Stimulated activated naive B cell treated with anti-CD40 and anti-IgM and Interleukin-4, amounts not matched to agents 10 μg/mL and 1 μg/mL and 100 μg/mL, for 72 hours (primary cell): Measurements from ENCODE around the gene MANSC4.
A peak's percentile ranks its signal among the peaks of the same experiment; 100 is the strongest.

Experiments
- ATAC-seq, 2 donors: fragments of 150-1000 bp; cut with Tn5 transposase; replicated peaks; 2 replicates each; pipeline ENCODE4 v1.10.0; 2021; ENCODE audit warnings: moderate library complexity in 1 of 2
- DNase-seq: peaks from one replicate; pipeline ENCODE4 v3.0.0; 2021
- H3K27ac Mint-ChIP-seq: one replicate; pipeline ENCODE4 v1.8.0; 2022; ENCODE audit warnings: mild to moderate bottlenecking, mixed read lengths
- H3K27me3 Mint-ChIP-seq, 2 donors: one replicate each; pipeline ENCODE4 v1.8.0; 2022; ENCODE audit warnings: mixed read lengths in 2 of 2
- H3K36me3 Mint-ChIP-seq, 2 donors: one replicate each; pipeline ENCODE4 v1.8.0; 2022; ENCODE audit warnings: mixed read lengths in 2 of 2, mild to moderate bottlenecking in 1 of 2
- H3K4me1 Mint-ChIP-seq, 2 donors: one replicate each; pipeline ENCODE4 v1.8.0; 2022; ENCODE audit warnings: mixed read lengths in 2 of 2, mild to moderate bottlenecking in 1 of 2
- H3K4me3 Mint-ChIP-seq, 2 donors: one replicate each; pipeline ENCODE4 v1.8.0; 2022; ENCODE audit warnings: mild to moderate bottlenecking in 2 of 2, mixed read lengths in 2 of 2, moderate library complexity in 1 of 2
- H3K9me3 Mint-ChIP-seq, 2 donors: one replicate each; pipeline ENCODE4 v1.8.0; 2022; ENCODE audit warnings: mixed read lengths in 2 of 2, mild to moderate bottlenecking in 1 of 2

MANSC4 gene

DNA sequence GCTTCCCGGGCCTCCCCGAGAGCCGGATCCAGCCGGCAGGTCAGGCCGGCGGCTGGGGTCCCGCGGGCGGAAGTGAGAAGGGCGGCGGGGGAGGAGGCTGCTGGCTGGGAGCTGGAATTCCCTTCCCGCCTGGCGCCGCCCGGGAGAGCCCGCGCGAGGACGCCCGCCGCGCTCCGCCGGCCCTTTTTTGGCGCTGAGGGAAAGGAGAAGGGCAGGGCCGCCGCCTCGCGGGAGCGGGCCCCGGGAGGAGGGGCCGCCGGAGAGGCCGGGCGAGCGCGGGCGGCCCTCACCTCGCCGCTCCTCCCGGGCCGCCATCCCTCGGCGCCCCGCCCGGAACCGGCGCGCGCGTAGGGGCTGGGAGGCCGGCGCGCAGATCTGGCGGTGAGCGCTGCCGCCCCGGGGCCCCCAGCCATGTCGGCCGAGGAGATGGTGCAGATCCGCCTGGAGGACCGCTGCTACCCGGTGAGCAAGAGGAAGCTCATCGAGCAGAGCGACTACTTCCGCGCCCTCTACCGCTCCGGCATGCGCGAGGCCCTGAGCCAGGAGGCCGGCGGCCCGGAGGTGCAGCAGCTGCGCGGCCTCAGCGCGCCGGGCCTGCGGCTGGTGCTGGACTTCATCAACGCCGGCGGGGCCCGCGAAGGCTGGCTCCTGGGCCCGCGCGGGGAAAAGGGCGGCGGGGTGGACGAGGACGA lies at the start of gene MANSC4, which contains the start of gene KLHL42:
Gene MANSC4, minus strand, starts transcription at position 317 of the 692 bp plus-strand sequence. CDS start 8,960 bp downstream, outside the sequence.
Gene KLHL42, plus strand, starts transcription at position 314 of the 692 bp plus-strand sequence. Its CDS starts 98 bp downstream, at position 412.
- Mint-ChIP-seq H3K4me1 (peaks cover 15 to 21% of the 10 kb centered on the region in 2 donors), H3K27me3 (no peaks in the 10 kb centered on the region), H3K4me3 (peak within 1 kb of the TSS; percentile 82 to 85), H3K36me3 (peaks cover 11 to 18% of the 10 kb centered on the region in 2 donors), H3K9me3 (no peaks in the 10 kb centered on the region), H3K27ac (peak within 1 kb of the TSS; percentile 85)
- peak; percentile 67 for DNase-seq
- ATAC-seq: peak; percentile 85 to 88

GRCh38 chr12:27828196-27828595 lies 48.2 kb upstream of the MANSC4 start:
- Mint-ChIP-seq H3K27ac (no peak overlapping the region), H3K4me1 (peaks cover 0 to 1% of the 10 kb centered on the region in 2 donors), H3K4me3 (no peak overlapping the region), H3K9me3 (no peaks in the 10 kb centered on the region), H3K36me3 (no peaks in the 10 kb centered on the region), H3K27me3 (peaks cover 15% of the 10 kb centered on the region in 2 donors)
- DNase-seq: no peak
- ATAC-seq: no peak

DNA sequence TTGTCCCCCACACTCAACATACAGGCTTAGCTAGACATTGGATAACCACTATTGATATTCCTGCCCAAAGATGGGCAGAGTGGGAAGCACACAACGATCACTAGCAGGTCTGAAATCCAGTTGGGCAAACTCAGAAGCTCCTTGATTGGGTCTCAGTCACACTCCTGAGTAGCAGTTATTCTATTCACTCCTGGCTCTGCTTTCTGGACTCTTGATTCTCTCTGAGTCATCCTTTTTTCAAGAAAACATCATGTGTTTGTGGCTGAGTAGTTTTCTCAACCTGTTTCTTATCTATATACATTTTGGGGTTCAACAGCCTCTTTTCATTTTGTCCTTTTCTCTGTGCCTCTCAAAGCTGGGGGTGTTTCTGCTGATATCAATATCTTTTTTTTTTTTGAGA lies 46.0 kb upstream of the MANSC4 start:
- DNase-seq (no peak), ATAC-seq (no peak)
- H3K9me3 Mint-ChIP-seq: no peaks in the 10 kb centered on the region
- H3K36me3 Mint-ChIP-seq: no peaks in the 10 kb centered on the region
- H3K27ac Mint-ChIP-seq: no peak overlapping the region
- no peak overlapping the region for H3K4me3 Mint-ChIP-seq
- peaks cover 4 to 5% of the 10 kb centered on the region in 2 donors for H3K4me1 Mint-ChIP-seq
- H3K27me3 Mint-ChIP-seq: peaks cover 9 to 15% of the 10 kb centered on the region in 2 donors

DNA sequence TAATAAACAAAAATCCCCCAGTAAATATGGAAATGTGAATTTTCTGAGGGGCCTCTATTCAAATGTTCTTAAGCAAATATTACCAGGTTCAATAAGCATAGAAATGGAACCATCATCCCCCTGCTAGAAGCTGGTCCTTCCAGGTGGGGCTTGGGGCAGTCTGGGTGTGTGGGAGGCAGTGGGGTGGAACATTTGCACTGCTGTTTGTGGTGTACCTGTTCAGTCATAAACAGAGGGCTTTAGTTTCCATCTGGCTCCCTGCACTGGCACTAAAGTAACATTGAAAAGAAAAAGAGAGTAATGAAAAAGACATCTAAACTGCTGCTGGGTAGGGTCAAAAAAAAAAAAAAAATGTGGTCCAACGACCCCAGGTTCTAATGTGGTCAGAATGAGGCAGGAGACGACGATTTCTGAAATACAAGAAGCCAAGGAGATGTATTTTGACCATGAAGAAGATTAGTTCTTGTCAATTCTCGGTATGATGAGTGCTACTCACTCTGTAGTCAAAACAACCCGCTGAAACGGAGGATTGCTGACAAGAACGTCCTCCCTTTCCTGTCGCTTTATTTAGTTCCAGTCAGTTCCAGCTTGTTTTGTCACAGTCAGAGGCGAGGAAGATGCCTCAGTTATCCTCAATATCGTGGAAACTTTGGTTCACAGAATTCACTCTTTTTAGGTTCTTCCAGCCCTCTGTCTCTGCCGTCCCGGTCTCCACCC lies 44.2 kb upstream of the MANSC4 start:
- H3K4me3 Mint-ChIP-seq: no peak overlapping the region
- peaks cover 4 to 5% of the 10 kb centered on the region in 2 donors for H3K4me1 Mint-ChIP-seq
- DNase-seq (no peak), ATAC-seq (peak in 1 of 2 donors; percentile 51)
- no peaks in the 10 kb centered on the region for H3K36me3 Mint-ChIP-seq
- H3K27me3 Mint-ChIP-seq: peaks cover 2 to 10% of the 10 kb centered on the region in 2 donors
- H3K27ac Mint-ChIP-seq: peak overlapping the region; percentile 65
- no peaks in the 10 kb centered on the region for H3K9me3 Mint-ChIP-seq

- Mint-ChIP-seq H3K27me3 (peaks cover 0 to 8% of the 10 kb centered on the region in 2 donors), H3K9me3 (no peaks in the 10 kb centered on the region), H3K4me3 (no peak overlapping the region), H3K4me1 (peaks cover 4 to 5% of the 10 kb centered on the region in 2 donors), H3K27ac (no peak overlapping the region), H3K36me3 (no peaks in the 10 kb centered on the region)
- no peak for DNase-seq
- no peak for ATAC-seq
These were observed 43.0 kb upstream of the MANSC4 start for GRCh38 chr12:27823038-27823437.

GRCh38 chr12:27822076-27822712 lies 42.2 kb upstream of the MANSC4 start:
- Mint-ChIP-seq H3K36me3 (no peaks in the 10 kb centered on the region), H3K4me1 (peaks cover 4 to 5% of the 10 kb centered on the region in 2 donors), H3K9me3 (no peaks in the 10 kb centered on the region), H3K27ac (peak overlapping the region; percentile 44), H3K27me3 (peaks cover 0 to 6% of the 10 kb centered on the region in 2 donors), H3K4me3 (peak overlapping the region in 1 of 2 donors; percentile 57)
- ATAC-seq: peak; percentile 70 to 89
- DNase-seq: peak; percentile 16

GRCh38 chr12:27821259-27821973 lies 41.4 kb upstream of the MANSC4 start:
- ATAC-seq (peak; percentile 51 to 71), DNase-seq (peak; percentile 18)
- H3K27me3 Mint-ChIP-seq: peaks cover under 1 to 6% of the 10 kb centered on the region in 2 donors
- no peaks in the 10 kb centered on the region for H3K36me3 Mint-ChIP-seq
- peak overlapping the region in 1 of 2 donors; percentile 16 for H3K4me3 Mint-ChIP-seq
- no peaks in the 10 kb centered on the region for H3K9me3 Mint-ChIP-seq
- H3K27ac Mint-ChIP-seq: no peak overlapping the region
- peaks cover 4 to 5% of the 10 kb centered on the region in 2 donors for H3K4me1 Mint-ChIP-seq

DNA sequence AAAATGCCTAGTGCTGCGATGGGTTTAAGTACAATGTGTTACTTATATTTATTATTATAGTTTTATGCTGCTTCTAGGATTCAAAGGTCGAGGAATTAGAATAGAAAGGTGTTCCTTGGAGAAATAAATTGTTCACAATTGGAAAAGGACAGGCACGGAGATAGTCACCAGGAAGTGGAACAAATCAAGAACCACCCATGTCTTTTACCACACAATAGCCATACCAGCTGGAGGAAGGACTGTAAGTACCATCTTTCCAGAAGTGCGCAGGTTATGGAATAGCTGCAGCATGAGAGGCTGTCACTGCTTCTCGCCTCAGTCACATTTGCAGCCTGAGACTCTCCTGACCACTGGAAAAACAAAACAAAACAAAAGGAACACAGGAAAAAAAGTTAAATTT lies 40.5 kb upstream of the MANSC4 start:
- H3K27me3 Mint-ChIP-seq: peaks cover 5 to 6% of the 10 kb centered on the region in 2 donors
- DNase-seq (no peak), ATAC-seq (no peak)
- H3K27ac Mint-ChIP-seq: no peak overlapping the region
- no peaks in the 10 kb centered on the region for H3K9me3 Mint-ChIP-seq
- H3K4me3 Mint-ChIP-seq: no peak overlapping the region
- no peaks in the 10 kb centered on the region for H3K36me3 Mint-ChIP-seq
- peaks cover 4 to 5% of the 10 kb centered on the region in 2 donors for H3K4me1 Mint-ChIP-seq

DNA sequence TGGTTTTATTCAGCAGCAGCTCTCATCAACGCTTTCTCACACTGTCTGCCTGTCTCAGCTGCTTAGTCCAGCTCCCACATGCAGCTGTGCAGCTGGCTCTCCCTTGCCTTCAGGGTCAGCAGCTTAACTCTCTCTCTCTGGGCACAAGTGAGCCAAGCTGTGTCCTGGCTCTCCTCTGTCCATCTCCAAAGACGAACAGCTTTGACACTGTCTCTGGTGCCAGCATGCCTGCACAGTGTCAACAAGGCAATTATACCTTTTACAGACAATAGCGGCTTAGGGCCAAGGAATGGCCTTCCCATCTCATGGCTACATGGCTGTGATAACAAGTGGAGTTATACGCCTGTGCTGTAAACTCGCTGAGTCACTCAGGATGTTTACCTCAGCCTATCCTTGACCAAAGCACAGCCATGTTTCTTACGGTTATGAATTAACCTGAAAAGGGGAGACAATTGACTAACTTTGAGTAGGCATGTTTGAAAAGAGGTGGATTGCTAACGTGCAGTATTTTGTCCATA lies 38.4 kb upstream of the MANSC4 start:
- H3K9me3 Mint-ChIP-seq: no peaks in the 10 kb centered on the region
- DNase-seq: no peak
- no peak overlapping the region for H3K27ac Mint-ChIP-seq
- H3K36me3 Mint-ChIP-seq: no peaks in the 10 kb centered on the region
- H3K27me3 Mint-ChIP-seq: peaks cover 0 to 5% of the 10 kb centered on the region in 2 donors
- no peak for ATAC-seq
- no peak overlapping the region for H3K4me3 Mint-ChIP-seq
- H3K4me1 Mint-ChIP-seq: peaks cover 2 to 5% of the 10 kb centered on the region in 2 donors

DNA sequence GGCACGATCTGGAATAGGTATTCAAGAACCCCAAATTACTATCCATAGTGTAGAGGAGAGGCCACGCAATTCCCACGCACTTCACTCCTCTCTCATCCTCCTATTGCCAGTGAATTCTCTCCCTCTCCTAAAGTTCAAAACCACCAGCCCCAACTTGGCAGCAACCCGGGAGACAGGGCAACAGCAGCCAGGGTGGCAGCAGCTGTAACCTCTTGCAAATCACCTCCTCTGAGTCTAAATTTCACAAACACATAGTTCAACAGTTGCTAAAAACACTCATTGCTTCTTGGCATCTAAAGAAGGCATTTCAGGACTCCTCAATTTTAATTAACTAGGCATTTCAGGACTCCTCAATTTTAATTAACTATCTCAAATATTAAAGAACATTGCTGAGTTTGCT lies 37.7 kb upstream of the MANSC4 start:
- no peaks in the 10 kb centered on the region for H3K36me3 Mint-ChIP-seq
- H3K9me3 Mint-ChIP-seq: no peaks in the 10 kb centered on the region
- H3K27ac Mint-ChIP-seq: no peak overlapping the region
- peaks cover 0 to 5% of the 10 kb centered on the region in 2 donors for H3K27me3 Mint-ChIP-seq
- no peak for DNase-seq
- peaks cover 2 to 5% of the 10 kb centered on the region in 2 donors for H3K4me1 Mint-ChIP-seq
- H3K4me3 Mint-ChIP-seq: no peak overlapping the region
- ATAC-seq: no peak

DNA sequence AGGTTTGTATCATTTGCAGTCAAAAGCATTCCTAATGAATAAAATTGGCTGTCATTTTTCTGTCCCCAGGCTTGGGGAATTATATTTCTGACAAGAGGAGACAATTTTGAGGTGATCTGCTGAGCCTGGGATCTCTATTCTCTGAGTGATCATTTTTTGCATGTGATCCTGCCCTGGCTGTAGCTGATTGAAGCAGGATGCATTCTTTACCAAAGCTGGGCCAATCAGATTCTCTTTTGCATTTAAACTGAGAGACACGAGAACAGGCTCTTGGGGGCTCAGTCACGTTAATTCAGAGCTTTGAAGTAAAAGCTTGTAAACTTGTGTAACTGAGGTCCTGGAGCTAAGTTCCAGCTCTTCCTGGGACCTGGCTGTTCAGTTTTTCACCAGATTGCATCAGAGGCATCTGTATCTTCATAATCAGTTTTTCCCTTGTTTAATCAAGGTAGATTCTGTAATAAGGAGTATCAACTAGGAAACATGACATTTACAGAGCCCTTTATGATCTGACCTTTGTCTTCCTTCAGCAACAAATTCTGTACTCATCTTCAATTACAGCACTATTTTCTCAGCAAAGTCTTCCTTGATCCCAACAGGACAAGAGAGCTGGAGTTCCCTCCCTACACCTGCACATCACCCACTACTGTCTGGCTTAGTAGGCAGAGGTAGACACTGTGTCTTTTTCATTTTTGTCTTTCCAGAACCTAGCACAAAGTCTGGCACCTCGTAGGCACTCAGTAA lies 35.0 kb upstream of the MANSC4 start:
- Mint-ChIP-seq H3K27ac (no peak overlapping the region), H3K4me3 (no peak overlapping the region), H3K9me3 (no peaks in the 10 kb centered on the region), H3K4me1 (no peaks in the 10 kb centered on the region), H3K27me3 (peaks cover 6 to 9% of the 10 kb centered on the region in 2 donors), H3K36me3 (no peaks in the 10 kb centered on the region)
- ATAC-seq (no peak), DNase-seq (no peak)

- H3K4me1 Mint-ChIP-seq: no peaks in the 10 kb centered on the region
- no peak overlapping the region for H3K4me3 Mint-ChIP-seq
- H3K27me3 Mint-ChIP-seq: peaks cover 6 to 9% of the 10 kb centered on the region in 2 donors
- H3K36me3 Mint-ChIP-seq: no peaks in the 10 kb centered on the region
- H3K27ac Mint-ChIP-seq: no peak overlapping the region
- no peak for DNase-seq
- H3K9me3 Mint-ChIP-seq: no peaks in the 10 kb centered on the region
- ATAC-seq: no peak
These were observed 34.4 kb upstream of the MANSC4 start for GRCh38 chr12:27814411-27814810.

- H3K27me3 Mint-ChIP-seq: peaks cover 10 to 16% of the 10 kb centered on the region in 2 donors
- H3K4me1 Mint-ChIP-seq: no peaks in the 10 kb centered on the region
- ATAC-seq: no peak
- no peaks in the 10 kb centered on the region for H3K9me3 Mint-ChIP-seq
- no peak for DNase-seq
- H3K27ac Mint-ChIP-seq: no peak overlapping the region
- no peaks in the 10 kb centered on the region for H3K36me3 Mint-ChIP-seq
- H3K4me3 Mint-ChIP-seq: no peak overlapping the region
These were observed 32.5 kb upstream of the MANSC4 start for GRCh38 chr12:27812502-27812901.
